Calu3 (cell line): ENCODE measurements around the gene RXFP1. TPM values are rescaled to one million over a fixed set of nuclear protein-coding genes. Genes with fewer than 3 reads are reported as not detected.

Experiments used
- BruUV-seq: library from RNA; stranded (reverse); fragments of 400-500 nt; replicated peaks from 2 replicates; lab custom pipeline; 2021; lab: Mats Ljungman, UMichigan
- CTCF ChIA-PET: fragments of 300-600 bp; sonication (Branson Sonifier 250); formaldehyde crosslinking; loops from one replicate; lab custom pipeline; 2022; ENCODE audit warnings: antibody characterized with exemption; lab: Charles Lee
- DNase-seq: peaks from one replicate; pipeline ENCODE4 v3.0.0; 2022
- H3K27ac Mint-ChIP-seq: one replicate; pipeline ENCODE4 v1.8.0; 2022; ENCODE audit warnings: mixed read lengths; ENCODE audit not compliant: unreplicated experiment
- H3K27me3 Mint-ChIP-seq: one replicate; pipeline ENCODE4 v1.8.0; 2022; ENCODE audit warnings: mixed read lengths; ENCODE audit not compliant: unreplicated experiment
- H3K36me3 Mint-ChIP-seq: one replicate; pipeline ENCODE4 v1.8.0; 2022; ENCODE audit warnings: mild to moderate bottlenecking, moderate library complexity, mixed read lengths; ENCODE audit not compliant: insufficient read depth, unreplicated experiment
- H3K4me1 Mint-ChIP-seq: one replicate; pipeline ENCODE4 v1.8.0; 2022; ENCODE audit warnings: mild to moderate bottlenecking, low read depth, mixed read lengths; ENCODE audit not compliant: unreplicated experiment
- H3K4me3 Mint-ChIP-seq: one replicate; pipeline ENCODE4 v1.8.0; 2022; ENCODE audit warnings: mild to moderate bottlenecking, low read depth, moderate library complexity, mixed read lengths; ENCODE audit not compliant: unreplicated experiment
- H3K9me3 Mint-ChIP-seq: one replicate; pipeline ENCODE4 v1.8.0; 2022; ENCODE audit warnings: low read depth, mixed read lengths; ENCODE audit not compliant: unreplicated experiment
- intact Hi-C: fragments of 100-400 bp; cut with micrococcal nuclease; formaldehyde crosslinking; loops from one replicate; pipeline ENCODE4 v1.10.0; 2022; ENCODE audit not compliant: unreplicated experiment
- total RNA-seq: library from RNA; stranded (reverse); gene quantifications from 2 replicates; pipeline ENCODE4 v1.2.3, GENCODE V29; 2022
- TF ChIP-seq, protein P1 (sequence below): fragments of 200-600 bp; IDR thresholded peaks from one replicate; pipeline ENCODE4 v1.8.0; 2022; ENCODE audit warnings: antibody characterized with exemption; ENCODE audit not compliant: unreplicated experiment

The RXFP1 gene
- total RNA-seq, 1 experiment from 2014 or later = not detected

DNA sequence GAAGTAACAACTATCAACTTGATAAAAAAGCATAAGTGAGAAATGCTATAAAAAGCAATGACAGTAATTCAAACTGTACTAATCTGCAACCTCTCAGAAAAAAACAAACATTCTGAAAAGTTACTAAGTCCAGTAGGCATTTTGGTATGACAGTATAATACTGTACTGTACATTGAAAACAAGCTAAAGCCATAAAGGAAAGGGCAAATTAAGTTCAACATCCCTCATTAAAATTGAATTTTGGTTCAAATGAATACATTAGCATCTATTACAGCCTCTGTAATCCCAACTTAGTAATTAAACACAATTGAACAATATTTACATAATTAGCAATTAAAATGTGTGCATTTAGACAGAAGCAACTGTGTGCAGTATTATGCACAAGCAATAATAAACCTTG is 96.3 kb downstream of the RXFP1 start:
- CTCF ChIA-PET = no interaction called here
- H3K27me3 Mint-ChIP-seq = no peaks in the 10 kb centered on the region
- no peaks in the 10 kb centered on the region for H3K36me3 Mint-ChIP-seq
- H3K27ac Mint-ChIP-seq = no peak overlapping the region
- no TSS peak for BruUV-seq
- intact Hi-C loops = no loop called here
- H3K9me3 Mint-ChIP-seq = no peaks in the 10 kb centered on the region
- H3K4me1 Mint-ChIP-seq = no peaks in the 10 kb centered on the region
- no peak for DNase-seq
- H3K4me3 Mint-ChIP-seq = no peak overlapping the region
- TF ChIP-seq, protein P1, sequence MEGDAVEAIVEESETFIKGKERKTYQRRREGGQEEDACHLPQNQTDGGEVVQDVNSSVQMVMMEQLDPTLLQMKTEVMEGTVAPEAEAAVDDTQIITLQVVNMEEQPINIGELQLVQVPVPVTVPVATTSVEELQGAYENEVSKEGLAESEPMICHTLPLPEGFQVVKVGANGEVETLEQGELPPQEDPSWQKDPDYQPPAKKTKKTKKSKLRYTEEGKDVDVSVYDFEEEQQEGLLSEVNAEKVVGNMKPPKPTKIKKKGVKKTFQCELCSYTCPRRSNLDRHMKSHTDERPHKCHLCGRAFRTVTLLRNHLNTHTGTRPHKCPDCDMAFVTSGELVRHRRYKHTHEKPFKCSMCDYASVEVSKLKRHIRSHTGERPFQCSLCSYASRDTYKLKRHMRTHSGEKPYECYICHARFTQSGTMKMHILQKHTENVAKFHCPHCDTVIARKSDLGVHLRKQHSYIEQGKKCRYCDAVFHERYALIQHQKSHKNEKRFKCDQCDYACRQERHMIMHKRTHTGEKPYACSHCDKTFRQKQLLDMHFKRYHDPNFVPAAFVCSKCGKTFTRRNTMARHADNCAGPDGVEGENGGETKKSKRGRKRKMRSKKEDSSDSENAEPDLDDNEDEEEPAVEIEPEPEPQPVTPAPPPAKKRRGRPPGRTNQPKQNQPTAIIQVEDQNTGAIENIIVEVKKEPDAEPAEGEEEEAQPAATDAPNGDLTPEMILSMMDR = no peak

- Mint-ChIP-seq H3K27me3 (no peaks in the 10 kb centered on the region), H3K4me1 (no peaks in the 10 kb centered on the region), H3K27ac (no peak overlapping the region), H3K4me3 (no peak overlapping the region), H3K9me3 (no peaks in the 10 kb centered on the region), H3K36me3 (no peaks in the 10 kb centered on the region)
- CTCF ChIA-PET = no interaction called here
- no TSS peak for BruUV-seq
- intact Hi-C loops = no loop called here
- DNase-seq = no peak
- TF ChIP-seq, protein P1 = no peak
These were observed 100.0 kb downstream of the RXFP1 start for GRCh38 chr4:158621729-158622128.

DNA sequence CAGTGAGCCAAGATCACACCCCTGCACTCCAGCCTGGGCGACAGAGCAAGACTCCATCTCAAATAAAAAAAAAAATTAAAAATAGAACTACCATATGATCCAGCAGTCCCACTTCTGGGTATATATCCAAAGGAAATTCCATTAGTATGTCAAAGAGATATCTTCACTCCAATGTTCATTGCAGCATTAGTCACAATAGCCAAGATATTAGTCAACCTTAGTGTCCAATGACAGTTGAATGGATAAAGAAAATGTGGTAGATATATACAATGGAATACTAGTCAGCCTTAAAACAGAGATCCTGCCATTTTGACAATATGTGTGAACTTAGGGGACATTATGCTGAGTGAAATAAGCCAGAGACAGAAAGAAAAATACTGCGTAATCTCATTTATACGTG is 100.6 kb downstream of the RXFP1 start:
- DNase-seq = no peak
- CTCF ChIA-PET = no interaction called here
- H3K27me3 Mint-ChIP-seq = no peaks in the 10 kb centered on the region
- H3K36me3 Mint-ChIP-seq = no peaks in the 10 kb centered on the region
- TF ChIP-seq, protein P1 = no peak
- no peaks in the 10 kb centered on the region for H3K4me1 Mint-ChIP-seq
- intact Hi-C loops = no loop called here
- H3K4me3 Mint-ChIP-seq = no peak overlapping the region
- BruUV-seq = no TSS peak
- H3K27ac Mint-ChIP-seq = no peak overlapping the region
- no peaks in the 10 kb centered on the region for H3K9me3 Mint-ChIP-seq

DNA sequence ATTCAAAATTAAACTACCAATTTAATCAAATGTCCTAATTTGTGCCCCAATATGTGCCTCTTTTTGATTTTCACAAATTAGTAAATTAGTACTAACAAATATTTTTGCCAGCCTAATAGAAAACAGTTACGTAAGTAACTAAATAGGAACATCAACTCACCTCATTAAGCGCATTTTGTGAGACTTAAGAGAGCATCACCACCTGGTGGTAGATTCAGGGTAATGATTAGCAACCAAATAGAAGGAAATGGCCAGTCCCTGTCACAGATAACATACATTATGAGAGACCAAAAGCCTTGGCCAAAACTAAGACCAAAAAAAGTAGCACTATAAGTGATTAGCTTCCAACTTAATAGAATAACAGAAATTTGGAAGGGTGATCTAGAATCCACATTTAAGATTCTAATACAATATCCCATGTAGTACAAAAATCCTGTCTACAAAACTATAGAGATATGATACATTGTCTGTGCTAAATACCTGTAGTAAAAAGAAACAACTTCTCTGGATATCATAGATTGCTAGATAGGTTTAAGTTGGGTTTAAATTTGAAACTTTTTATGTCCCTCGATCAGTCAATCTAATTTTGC is 103.3 kb downstream of the RXFP1 start:
- DNase-seq = peak; percentile 24
- H3K4me3 Mint-ChIP-seq = no peak overlapping the region
- H3K36me3 Mint-ChIP-seq = no peaks in the 10 kb centered on the region
- TF ChIP-seq, protein P1 = peak; percentile 34
- CTCF ChIA-PET = no interaction called here
- no TSS peak for BruUV-seq
- H3K4me1 Mint-ChIP-seq = no peaks in the 10 kb centered on the region
- H3K27me3 Mint-ChIP-seq = no peaks in the 10 kb centered on the region
- no peak overlapping the region for H3K27ac Mint-ChIP-seq
- H3K9me3 Mint-ChIP-seq = no peaks in the 10 kb centered on the region
- intact Hi-C loops = loop anchor here (1.0 to 5.0 kb wide), 3 partner anchors 215 to 433 kb away; no protein-coding TSS in a partner anchor
